Transverse colon (tissue), 4 donors: ENCODE results near the gene ZMYM4.

Experiments used
- POLR2A ChIP-seq: fragments of 450-650 bp; IDR thresholded peaks from one replicate; pipeline ENCODE4 v1.6.1; 2016; ENCODE audit warnings: antibody characterized with exemption, mild to moderate bottlenecking, moderate library complexity
- POLR2AphosphoS5 ChIP-seq, 3 donors: sonication (generic); formaldehyde crosslinking; IDR thresholded peaks; one replicate each; pipeline ENCODE4 v1.6.1; 2016; ENCODE audit warnings: antibody characterized with exemption in 3 of 3
- TF ChIP-seq, protein P1 (sequence below), 5 experiments: fragments of 200-600 bp in 3 of 5; fragments of 450-650 bp in 2 of 5; sonication (generic) in 3 of 5; IDR thresholded peaks; 1 replicate in 2 of 5; 2 replicates in 3 of 5; pipeline ENCODE4 v1.5.1; 2016 to 2017; ENCODE audit warnings: antibody characterized with exemption in 5 of 5, inconsistent platforms in 3 of 5, mild to moderate bottlenecking in 2 of 5, moderate library complexity in 1 of 5

DNA sequence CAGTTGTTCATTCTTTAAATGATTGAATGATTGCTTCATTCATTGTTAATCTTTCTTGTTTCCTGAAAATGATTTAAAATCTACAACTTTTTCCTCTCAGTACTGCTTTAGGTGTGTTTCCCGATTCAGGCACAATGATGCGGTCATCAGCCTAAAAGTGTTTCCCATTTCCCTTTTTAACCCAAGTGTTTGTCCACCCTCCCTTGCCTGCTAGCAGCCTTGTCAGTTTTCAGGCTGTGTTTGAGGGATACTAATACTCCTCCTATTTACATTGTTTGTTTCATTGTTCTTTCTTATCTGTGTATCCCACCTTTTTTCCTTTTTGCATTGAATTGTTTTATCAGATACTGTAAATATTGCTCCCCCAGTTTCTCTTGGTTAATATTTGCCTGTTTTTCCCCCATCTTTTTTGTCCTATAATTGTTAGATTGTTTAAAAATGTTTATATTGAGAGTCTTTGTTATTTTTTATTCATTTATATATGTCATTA lies 157.6 kb downstream of the ZMYM4 start:
- TF ChIP-seq POLR2AphosphoS5 (IDR thresholded peaks at IDR 0.05) (no peak), POLR2A (no peak)
- TF ChIP-seq, protein P1, sequence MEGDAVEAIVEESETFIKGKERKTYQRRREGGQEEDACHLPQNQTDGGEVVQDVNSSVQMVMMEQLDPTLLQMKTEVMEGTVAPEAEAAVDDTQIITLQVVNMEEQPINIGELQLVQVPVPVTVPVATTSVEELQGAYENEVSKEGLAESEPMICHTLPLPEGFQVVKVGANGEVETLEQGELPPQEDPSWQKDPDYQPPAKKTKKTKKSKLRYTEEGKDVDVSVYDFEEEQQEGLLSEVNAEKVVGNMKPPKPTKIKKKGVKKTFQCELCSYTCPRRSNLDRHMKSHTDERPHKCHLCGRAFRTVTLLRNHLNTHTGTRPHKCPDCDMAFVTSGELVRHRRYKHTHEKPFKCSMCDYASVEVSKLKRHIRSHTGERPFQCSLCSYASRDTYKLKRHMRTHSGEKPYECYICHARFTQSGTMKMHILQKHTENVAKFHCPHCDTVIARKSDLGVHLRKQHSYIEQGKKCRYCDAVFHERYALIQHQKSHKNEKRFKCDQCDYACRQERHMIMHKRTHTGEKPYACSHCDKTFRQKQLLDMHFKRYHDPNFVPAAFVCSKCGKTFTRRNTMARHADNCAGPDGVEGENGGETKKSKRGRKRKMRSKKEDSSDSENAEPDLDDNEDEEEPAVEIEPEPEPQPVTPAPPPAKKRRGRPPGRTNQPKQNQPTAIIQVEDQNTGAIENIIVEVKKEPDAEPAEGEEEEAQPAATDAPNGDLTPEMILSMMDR (IDR thresholded peaks at IDR 0.05): no peak
